B cell (primary cell): ENCODE results near the gene WFDC9.

Source experiments
- EZH2 ChIP-seq: IDR thresholded peaks from 2 replicates; pipeline ENCODE4 v1.6.1; 2012; ENCODE audit warnings: borderline replicate concordance, low read depth, mild to moderate bottlenecking, moderate library complexity, low read length; ENCODE audit not compliant: insufficient read depth, poor library complexity, severe bottlenecking
- TF ChIP-seq, protein P1 (sequence below): fragments of 200-600 bp; IDR thresholded peaks from one replicate; pipeline ENCODE4 v1.8.0; 2022; ENCODE audit warnings: antibody characterized with exemption, mild to moderate bottlenecking

GRCh38 chr20:45631184-45631583 is at the start of gene WFDC9:
- TF ChIP-seq, protein P1, sequence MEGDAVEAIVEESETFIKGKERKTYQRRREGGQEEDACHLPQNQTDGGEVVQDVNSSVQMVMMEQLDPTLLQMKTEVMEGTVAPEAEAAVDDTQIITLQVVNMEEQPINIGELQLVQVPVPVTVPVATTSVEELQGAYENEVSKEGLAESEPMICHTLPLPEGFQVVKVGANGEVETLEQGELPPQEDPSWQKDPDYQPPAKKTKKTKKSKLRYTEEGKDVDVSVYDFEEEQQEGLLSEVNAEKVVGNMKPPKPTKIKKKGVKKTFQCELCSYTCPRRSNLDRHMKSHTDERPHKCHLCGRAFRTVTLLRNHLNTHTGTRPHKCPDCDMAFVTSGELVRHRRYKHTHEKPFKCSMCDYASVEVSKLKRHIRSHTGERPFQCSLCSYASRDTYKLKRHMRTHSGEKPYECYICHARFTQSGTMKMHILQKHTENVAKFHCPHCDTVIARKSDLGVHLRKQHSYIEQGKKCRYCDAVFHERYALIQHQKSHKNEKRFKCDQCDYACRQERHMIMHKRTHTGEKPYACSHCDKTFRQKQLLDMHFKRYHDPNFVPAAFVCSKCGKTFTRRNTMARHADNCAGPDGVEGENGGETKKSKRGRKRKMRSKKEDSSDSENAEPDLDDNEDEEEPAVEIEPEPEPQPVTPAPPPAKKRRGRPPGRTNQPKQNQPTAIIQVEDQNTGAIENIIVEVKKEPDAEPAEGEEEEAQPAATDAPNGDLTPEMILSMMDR = no peak
- TF ChIP-seq EZH2 = no peak
